Stimulated activated memory B cell treated with anti-CD40 and anti-IgM and Interleukin-4, amounts not matched to agents 10 μg/mL and 1 μg/mL and 100 μg/mL, for 72 hours (primary cell): ENCODE measurements around the gene ICA1.

Experiments
- ATAC-seq: fragments of 150-1000 bp; cut with Tn5 transposase; 2 replicates; pipeline ENCODE4 v1.10.0; 2021
- H3K27ac Mint-ChIP-seq: one replicate; pipeline ENCODE4 v1.8.0; 2022; ENCODE audit warnings: mild to moderate bottlenecking, mixed read lengths
- H3K27me3 Mint-ChIP-seq: one replicate; pipeline ENCODE4 v1.8.0; 2022; ENCODE audit warnings: mixed read lengths
- H3K36me3 Mint-ChIP-seq: one replicate; pipeline ENCODE4 v1.8.0; 2022; ENCODE audit warnings: mixed read lengths
- H3K4me1 Mint-ChIP-seq: one replicate; pipeline ENCODE4 v1.8.0; 2022; ENCODE audit warnings: mixed read lengths
- H3K4me3 Mint-ChIP-seq: one replicate; pipeline ENCODE4 v1.8.0; 2022; ENCODE audit warnings: mild to moderate bottlenecking, moderate library complexity, mixed read lengths
- H3K9me3 Mint-ChIP-seq: one replicate; pipeline ENCODE4 v1.8.0; 2022; ENCODE audit warnings: mixed read lengths

Gene ICA1

GRCh38 chr7:8176370-8177081 is 85.4 kb downstream of the ICA1 start:
- no peaks in the 10 kb centered on the region for H3K27me3 Mint-ChIP-seq
- H3K4me3 Mint-ChIP-seq = peak overlapping the region; percentile 41
- ATAC-seq = peak; percentile 99
- peaks cover 66% of the 10 kb centered on the region for H3K4me1 Mint-ChIP-seq
- H3K9me3 Mint-ChIP-seq = peaks cover 2% of the 10 kb centered on the region
- no peaks in the 10 kb centered on the region for H3K36me3 Mint-ChIP-seq
- H3K27ac Mint-ChIP-seq = peak overlapping the region; percentile 86

GRCh38 chr7:8175929-8176369 is 86.0 kb downstream of the ICA1 start:
- no peak for ATAC-seq
- H3K4me1 Mint-ChIP-seq = peaks cover 66% of the 10 kb centered on the region

GRCh38 chr7:8172372-8173354 is 89.3 kb downstream of the ICA1 start:
- H3K27ac Mint-ChIP-seq = no peak overlapping the region
- no peaks in the 10 kb centered on the region for H3K9me3 Mint-ChIP-seq
- H3K4me1 Mint-ChIP-seq = peaks cover 42% of the 10 kb centered on the region
- H3K27me3 Mint-ChIP-seq = no peaks in the 10 kb centered on the region
- no peaks in the 10 kb centered on the region for H3K36me3 Mint-ChIP-seq
- no peak overlapping the region for H3K4me3 Mint-ChIP-seq
- no peak for ATAC-seq

More at GRCh38 chr7:8175929-8176369, 86.0 kb downstream of the ICA1 start:
- Mint-ChIP-seq H3K27ac (peak overlapping the region; percentile 86), H3K4me3 (peak overlapping the region; percentile 41), H3K27me3 (no peaks in the 10 kb centered on the region), H3K36me3 (no peaks in the 10 kb centered on the region), H3K9me3 (peaks cover 2% of the 10 kb centered on the region)

- H3K9me3 Mint-ChIP-seq = no peaks in the 10 kb centered on the region
- H3K36me3 Mint-ChIP-seq = no peaks in the 10 kb centered on the region
- H3K27me3 Mint-ChIP-seq = no peaks in the 10 kb centered on the region
- ATAC-seq = no peak
- H3K4me1 Mint-ChIP-seq = peaks cover 9% of the 10 kb centered on the region
- no peak overlapping the region for H3K4me3 Mint-ChIP-seq
- no peak overlapping the region for H3K27ac Mint-ChIP-seq
These were observed 92.8 kb downstream of the ICA1 start for GRCh38 chr7:8169171-8169570.

GRCh38 chr7:8168336-8168735 is 93.6 kb downstream of the ICA1 start:
- H3K27me3 Mint-ChIP-seq = no peaks in the 10 kb centered on the region
- H3K4me1 Mint-ChIP-seq = peaks cover 1% of the 10 kb centered on the region
- ATAC-seq = no peak
- no peaks in the 10 kb centered on the region for H3K36me3 Mint-ChIP-seq
- H3K9me3 Mint-ChIP-seq = no peaks in the 10 kb centered on the region
- no peak overlapping the region for H3K4me3 Mint-ChIP-seq
- no peak overlapping the region for H3K27ac Mint-ChIP-seq

- H3K27me3 Mint-ChIP-seq = no peaks in the 10 kb centered on the region
- H3K36me3 Mint-ChIP-seq = no peaks in the 10 kb centered on the region
- no peak overlapping the region for H3K4me3 Mint-ChIP-seq
- no peaks in the 10 kb centered on the region for H3K9me3 Mint-ChIP-seq
- H3K27ac Mint-ChIP-seq = no peak overlapping the region
- no peak for ATAC-seq
- no peaks in the 10 kb centered on the region for H3K4me1 Mint-ChIP-seq
These were observed 96.8 kb downstream of the ICA1 start for GRCh38 chr7:8165150-8165549.

- no peaks in the 10 kb centered on the region for H3K9me3 Mint-ChIP-seq
- ATAC-seq = no peak
- no peaks in the 10 kb centered on the region for H3K36me3 Mint-ChIP-seq
- no peaks in the 10 kb centered on the region for H3K4me1 Mint-ChIP-seq
- H3K27me3 Mint-ChIP-seq = no peaks in the 10 kb centered on the region
- no peak overlapping the region for H3K4me3 Mint-ChIP-seq
- no peak overlapping the region for H3K27ac Mint-ChIP-seq
These were observed 99.8 kb downstream of the ICA1 start for GRCh38 chr7:8162181-8162580.

GRCh38 chr7:8161364-8161828 is 100.6 kb downstream of the ICA1 start:
- ATAC-seq = no peak
- H3K27me3 Mint-ChIP-seq = no peaks in the 10 kb centered on the region
- H3K27ac Mint-ChIP-seq = no peak overlapping the region
- no peaks in the 10 kb centered on the region for H3K4me1 Mint-ChIP-seq
- H3K4me3 Mint-ChIP-seq = no peak overlapping the region
- H3K36me3 Mint-ChIP-seq = no peaks in the 10 kb centered on the region
- H3K9me3 Mint-ChIP-seq = no peaks in the 10 kb centered on the region

GRCh38 chr7:8160779-8161345 is 101.1 kb downstream of the ICA1 start:
- Mint-ChIP-seq H3K27me3 (no peaks in the 10 kb centered on the region), H3K9me3 (no peaks in the 10 kb centered on the region), H3K4me3 (no peak overlapping the region), H3K36me3 (no peaks in the 10 kb centered on the region), H3K27ac (no peak overlapping the region), H3K4me1 (no peaks in the 10 kb centered on the region)
- ATAC-seq = no peak

- Mint-ChIP-seq H3K4me1 (no peaks in the 10 kb centered on the region), H3K4me3 (no peak overlapping the region), H3K27me3 (no peaks in the 10 kb centered on the region), H3K27ac (no peak overlapping the region), H3K9me3 (no peaks in the 10 kb centered on the region), H3K36me3 (no peaks in the 10 kb centered on the region)
- no peak for ATAC-seq
These were observed 101.7 kb downstream of the ICA1 start for GRCh38 chr7:8160250-8160649.

GRCh38 chr7:8159595-8159994 is 102.4 kb downstream of the ICA1 start:
- Mint-ChIP-seq H3K36me3 (no peaks in the 10 kb centered on the region), H3K9me3 (no peaks in the 10 kb centered on the region), H3K4me3 (no peak overlapping the region), H3K4me1 (no peaks in the 10 kb centered on the region), H3K27ac (no peak overlapping the region), H3K27me3 (no peaks in the 10 kb centered on the region)
- ATAC-seq = no peak

GRCh38 chr7:8157296-8157695 is 104.7 kb downstream of the ICA1 start:
- ATAC-seq = no peak
- Mint-ChIP-seq H3K36me3 (no peaks in the 10 kb centered on the region), H3K4me3 (no peak overlapping the region), H3K27ac (peak overlapping the region; percentile 8), H3K9me3 (peaks cover 4% of the 10 kb centered on the region), H3K4me1 (no peaks in the 10 kb centered on the region), H3K27me3 (no peaks in the 10 kb centered on the region)

- Mint-ChIP-seq H3K36me3 (no peaks in the 10 kb centered on the region), H3K4me1 (no peaks in the 10 kb centered on the region), H3K27ac (no peak overlapping the region), H3K4me3 (no peak overlapping the region), H3K9me3 (peaks cover 4% of the 10 kb centered on the region), H3K27me3 (no peaks in the 10 kb centered on the region)
- no peak for ATAC-seq
These were observed 106.1 kb downstream of the ICA1 start for GRCh38 chr7:8155836-8156235.

GRCh38 chr7:8154272-8154671 is 107.7 kb downstream of the ICA1 start:
- Mint-ChIP-seq H3K4me1 (peaks cover 8% of the 10 kb centered on the region), H3K4me3 (no peak overlapping the region), H3K27ac (no peak overlapping the region), H3K36me3 (no peaks in the 10 kb centered on the region), H3K27me3 (no peaks in the 10 kb centered on the region), H3K9me3 (peaks cover 4% of the 10 kb centered on the region)
- no peak for ATAC-seq

- Mint-ChIP-seq H3K4me1 (peaks cover 15% of the 10 kb centered on the region), H3K36me3 (no peaks in the 10 kb centered on the region), H3K27ac (peak overlapping the region; percentile 3), H3K27me3 (no peaks in the 10 kb centered on the region), H3K9me3 (peaks cover 4% of the 10 kb centered on the region), H3K4me3 (no peak overlapping the region)
- peak; percentile 56 for ATAC-seq
These were observed 109.3 kb downstream of the ICA1 start for GRCh38 chr7:8152489-8153192.
